ENCODE data around the gene COBL. TPM values are rescaled to one million over a fixed set of nuclear protein-coding genes. Genes with fewer than 3 reads are reported as not detected.

COBL gene
- total RNA-seq, 1 experiment from 2014 or later, result 0.04 TPM

- DNase-seq, result no peak
- peaks cover 8% of the 10 kb centered on the region; the same call in 1 of the 2 replicates for H3K27me3 ChIP-seq
These were observed 236.4 kb downstream of the COBL start for GRCh38 chr7:51080216-51080615.

GRCh38 chr7:51079494-51079893, 237.1 kb downstream of the COBL start:
- H3K4me1 ChIP-seq, result no peaks in the 10 kb centered on the region
- no peak for DNase-seq
- no peaks in the 10 kb centered on the region for H3K9me3 ChIP-seq (replicated peaks)
- no peak overlapping the region for H3K4me3 ChIP-seq
- no peak overlapping the region for H3K27ac ChIP-seq
- no peaks in the 10 kb centered on the region for H3K36me3 ChIP-seq
- peaks cover 8% of the 10 kb centered on the region; the same call in 1 of the 2 replicates for H3K27me3 ChIP-seq

More at GRCh38 chr7:51080216-51080615, 236.4 kb downstream of the COBL start:
- Histone ChIP-seq H3K9me3 (replicated peaks) (no peaks in the 10 kb centered on the region), H3K36me3 (no peaks in the 10 kb centered on the region), H3K27ac (no peak overlapping the region), H3K4me3 (no peak overlapping the region), H3K4me1 (no peaks in the 10 kb centered on the region)

- no peaks in the 10 kb centered on the region for H3K4me1 ChIP-seq
These were observed 238.0 kb downstream of the COBL start for GRCh38 chr7:51078653-51079052.

GRCh38 chr7:51077987-51078370, 238.6 kb downstream of the COBL start:
- Histone ChIP-seq H3K4me3 (no peak overlapping the region), H3K27ac (no peak overlapping the region), H3K27me3 (peaks cover 5% of the 10 kb centered on the region; the same call in 1 of the 2 replicates), H3K9me3 (replicated peaks) (no peaks in the 10 kb centered on the region), H3K4me1 (no peaks in the 10 kb centered on the region), H3K36me3 (no peaks in the 10 kb centered on the region)
- DNase-seq, result no peak

More at GRCh38 chr7:51078653-51079052, 238.0 kb downstream of the COBL start:
- DNase-seq, result no peak
- H3K27ac ChIP-seq, result no peak overlapping the region
- no peak overlapping the region for H3K4me3 ChIP-seq
- H3K36me3 ChIP-seq, result no peaks in the 10 kb centered on the region
- H3K9me3 ChIP-seq (replicated peaks), result no peaks in the 10 kb centered on the region
- peaks cover 6% of the 10 kb centered on the region; the same call in 1 of the 2 replicates for H3K27me3 ChIP-seq

- Histone ChIP-seq H3K36me3 (no peaks in the 10 kb centered on the region), H3K27ac (no peak overlapping the region), H3K9me3 (replicated peaks) (no peaks in the 10 kb centered on the region), H3K4me1 (no peaks in the 10 kb centered on the region), H3K27me3 (peaks cover 5% of the 10 kb centered on the region; the same call in 1 of the 2 replicates), H3K4me3 (no peak overlapping the region)
- DNase-seq, result no peak
These were observed 239.2 kb downstream of the COBL start for GRCh38 chr7:51077316-51077986.

DNA sequence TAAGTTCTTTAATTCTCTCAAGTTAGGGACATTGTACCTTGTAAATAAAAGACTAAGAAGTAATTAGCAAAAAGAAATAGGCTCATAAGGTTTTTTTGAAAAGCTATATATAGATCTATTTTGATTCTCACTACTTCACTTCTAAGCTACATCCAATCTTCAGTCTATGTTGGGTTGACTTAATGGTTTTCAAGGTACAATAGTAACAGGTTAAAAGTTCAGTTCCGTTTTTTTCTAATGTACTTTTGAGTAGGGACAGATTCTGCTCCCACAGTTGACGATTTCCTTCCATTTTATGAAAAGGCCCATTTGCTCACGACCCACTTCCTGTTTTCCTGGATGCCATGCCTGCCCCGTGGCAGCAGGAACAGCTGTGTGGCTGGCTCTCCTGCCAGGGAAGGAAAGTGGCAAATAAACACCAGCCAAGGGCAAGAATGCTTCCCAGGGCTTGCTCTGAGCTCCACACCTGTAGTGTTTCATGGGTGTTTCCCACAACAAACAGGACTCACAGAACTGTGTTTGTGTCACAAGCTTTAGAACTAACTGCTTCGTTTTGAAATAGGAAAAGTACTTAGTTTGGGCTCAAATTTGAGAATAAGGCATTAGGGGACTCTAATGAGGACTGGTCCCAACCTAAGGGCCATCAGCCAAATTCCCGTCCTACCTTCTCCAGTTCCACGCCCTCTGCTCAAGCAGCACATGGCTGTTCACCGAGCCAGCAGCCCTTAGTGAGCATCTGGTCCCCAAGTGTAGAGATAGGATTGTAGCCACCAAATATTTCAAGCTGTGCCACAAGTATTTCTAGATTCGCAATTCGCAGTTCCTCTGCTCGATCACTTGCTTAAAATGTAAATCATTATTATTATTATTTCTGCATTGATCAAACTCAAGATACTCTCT, 240.7 kb downstream of the COBL start:
- no peaks in the 10 kb centered on the region for H3K9me3 ChIP-seq (replicated peaks)
- H3K36me3 ChIP-seq, result no peaks in the 10 kb centered on the region
- no peaks in the 10 kb centered on the region; the same call in 1 of the 2 replicates for H3K27me3 ChIP-seq
- no peak for DNase-seq
- no peak overlapping the region for H3K27ac ChIP-seq
- H3K4me3 ChIP-seq, result no peak overlapping the region
- no peaks in the 10 kb centered on the region for H3K4me1 ChIP-seq

DNA sequence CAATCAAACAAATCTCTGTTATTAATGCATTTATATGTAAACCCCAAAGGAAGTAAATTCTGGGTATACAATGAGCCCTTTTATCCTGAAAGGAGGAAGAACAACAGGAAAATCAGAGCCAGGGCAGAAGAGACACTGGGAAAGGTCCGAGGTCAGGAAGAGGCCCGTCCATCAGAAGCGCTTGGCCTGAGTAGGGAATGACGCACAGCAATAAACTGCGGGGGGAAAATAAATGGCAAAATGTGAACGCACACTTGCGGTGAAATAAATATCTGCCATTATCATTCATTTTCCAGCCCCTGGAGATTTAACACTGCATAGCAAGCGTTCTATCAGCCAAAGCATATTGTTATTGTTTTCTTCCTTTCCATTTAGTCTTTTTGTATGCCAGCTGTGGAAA, 243.4 kb downstream of the COBL start:
- Histone ChIP-seq H3K9me3 (replicated peaks) (no peaks in the 10 kb centered on the region), H3K4me1 (no peaks in the 10 kb centered on the region), H3K36me3 (no peaks in the 10 kb centered on the region), H3K27me3 (no peaks in the 10 kb centered on the region; the same call in 1 of the 2 replicates), H3K27ac (no peak overlapping the region), H3K4me3 (no peak overlapping the region)
- no peak for DNase-seq

- Histone ChIP-seq H3K27me3 (no peaks in the 10 kb centered on the region; the same call in 1 of the 2 replicates), H3K4me3 (no peak overlapping the region), H3K36me3 (no peaks in the 10 kb centered on the region), H3K4me1 (no peaks in the 10 kb centered on the region), H3K9me3 (replicated peaks) (no peaks in the 10 kb centered on the region), H3K27ac (no peak overlapping the region)
- no peak for DNase-seq
These were observed 244.3 kb downstream of the COBL start for GRCh38 chr7:51072281-51072680.

GRCh38 chr7:51071427-51071826, 245.2 kb downstream of the COBL start:
- H3K9me3 ChIP-seq (replicated peaks), result no peaks in the 10 kb centered on the region
- no peaks in the 10 kb centered on the region for H3K36me3 ChIP-seq
- no peak overlapping the region for H3K4me3 ChIP-seq
- H3K27ac ChIP-seq, result no peak overlapping the region
- no peaks in the 10 kb centered on the region; the same call in 1 of the 2 replicates for H3K27me3 ChIP-seq
- DNase-seq, result no peak
- no peaks in the 10 kb centered on the region for H3K4me1 ChIP-seq

DNA sequence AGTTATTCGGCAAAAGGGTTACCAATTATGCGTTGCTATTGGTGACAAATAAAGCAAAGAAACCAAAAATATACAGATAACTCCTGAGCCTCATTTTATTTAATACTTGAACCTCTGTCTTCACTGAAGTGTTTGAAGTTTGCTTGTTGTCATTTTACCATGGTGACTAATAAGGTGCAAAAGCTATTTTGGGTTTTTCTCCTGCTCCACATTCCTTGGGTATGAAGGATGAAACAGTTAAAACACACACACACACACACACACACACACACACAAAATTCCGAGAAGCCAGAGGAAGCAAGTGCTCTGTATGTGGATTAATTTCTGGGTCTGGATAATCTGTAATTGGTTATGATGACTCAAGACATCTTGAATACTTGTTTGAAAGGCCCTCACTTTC, 246.5 kb downstream of the COBL start:
- Histone ChIP-seq H3K36me3 (no peaks in the 10 kb centered on the region), H3K27me3 (no peaks in the 10 kb centered on the region), H3K4me3 (no peak overlapping the region), H3K4me1 (no peaks in the 10 kb centered on the region), H3K27ac (no peak overlapping the region), H3K9me3 (replicated peaks) (no peaks in the 10 kb centered on the region)
- no peak for DNase-seq

GRCh38 chr7:51069411-51070083, 247.1 kb downstream of the COBL start:
- DNase-seq, result no peak
- Histone ChIP-seq H3K9me3 (replicated peaks) (no peaks in the 10 kb centered on the region), H3K4me1 (no peaks in the 10 kb centered on the region), H3K27ac (no peak overlapping the region), H3K27me3 (no peaks in the 10 kb centered on the region), H3K4me3 (no peak overlapping the region), H3K36me3 (no peaks in the 10 kb centered on the region)

DNA sequence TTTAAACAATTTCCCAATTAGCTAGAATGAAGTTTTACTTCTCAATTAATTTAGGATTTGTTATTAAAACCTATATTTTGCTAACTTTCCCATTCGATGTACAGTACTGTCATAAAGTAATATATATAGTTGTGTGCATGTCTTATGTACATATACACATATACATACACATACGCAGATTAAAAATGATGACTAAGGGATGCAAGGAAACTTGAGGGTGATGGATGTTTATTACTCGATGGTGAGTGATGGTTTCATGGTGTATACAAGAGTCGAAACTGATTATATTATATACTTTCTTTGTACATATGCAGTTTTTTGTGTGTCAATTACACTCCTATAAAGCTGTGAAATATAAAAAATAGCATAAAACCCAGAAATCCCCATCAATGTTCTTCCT, 248.2 kb downstream of the COBL start:
- Histone ChIP-seq H3K27ac (no peak overlapping the region), H3K4me1 (no peaks in the 10 kb centered on the region)

GRCh38 chr7:51067757-51068156, 248.9 kb downstream of the COBL start:
- no peaks in the 10 kb centered on the region for H3K27me3 ChIP-seq
- H3K27ac ChIP-seq, result no peak overlapping the region
- no peak overlapping the region for H3K4me3 ChIP-seq
- H3K36me3 ChIP-seq, result no peaks in the 10 kb centered on the region
- H3K9me3 ChIP-seq (replicated peaks), result no peaks in the 10 kb centered on the region
- DNase-seq, result peak; percentile 33 to 68
- H3K4me1 ChIP-seq, result no peaks in the 10 kb centered on the region

More for the DNA sequence above, 248.2 kb downstream of the COBL start:
- H3K36me3 ChIP-seq, result no peaks in the 10 kb centered on the region
- DNase-seq, result no peak
- no peak overlapping the region for H3K4me3 ChIP-seq
- no peaks in the 10 kb centered on the region for H3K27me3 ChIP-seq
- no peaks in the 10 kb centered on the region for H3K9me3 ChIP-seq (replicated peaks)

GRCh38 chr7:51067258-51067657, 249.4 kb downstream of the COBL start:
- Histone ChIP-seq H3K36me3 (no peaks in the 10 kb centered on the region), H3K4me1 (no peaks in the 10 kb centered on the region), H3K4me3 (no peak overlapping the region), H3K27ac (no peak overlapping the region), H3K27me3 (no peaks in the 10 kb centered on the region), H3K9me3 (replicated peaks) (no peaks in the 10 kb centered on the region)
- no peak for DNase-seq

GRCh38 chr7:51066405-51066882, 250.2 kb downstream of the COBL start:
- Histone ChIP-seq H3K4me3 (no peak overlapping the region), H3K4me1 (no peaks in the 10 kb centered on the region), H3K27ac (no peak overlapping the region), H3K9me3 (replicated peaks) (no peaks in the 10 kb centered on the region), H3K36me3 (no peaks in the 10 kb centered on the region), H3K27me3 (no peaks in the 10 kb centered on the region)
- no peak for DNase-seq

Data from SJCRH30 (cell line).